Sigmoid colon (tissue), 7 donors: ENCODE data around the gene SLC6A1. TPM values are rescaled to one million over a fixed set of nuclear protein-coding genes. Genes with fewer than 3 reads are reported as not detected.

ENCODE experiments used
- DNase-seq: peaks from one replicate; pipeline ENCODE4 v3.0.0-alpha.2; 2019
- H3K27ac ChIP-seq, 4 donors: fragments of 200-600 bp; sonication (generic); one replicate each; pipeline ENCODE4 v1.5.1; 2016 to 2019; ENCODE audit warnings: mild to moderate bottlenecking in 1 of 4
- H3K27me3 ChIP-seq, 3 donors: fragments of 200-600 bp; sonication (generic); one replicate each; pipeline ENCODE4 v1.5.1; 2019; ENCODE audit warnings: mild to moderate bottlenecking in 1 of 3
- H3K36me3 ChIP-seq, 4 donors: fragments of 200-600 bp; sonication (generic); one replicate each; pipeline ENCODE4 v1.5.1; 2016 to 2019
- H3K4me1 ChIP-seq, 4 donors: fragments of 200-600 bp; sonication (generic); one replicate each; pipeline ENCODE4 v1.5.1; 2017 to 2019
- H3K4me3 ChIP-seq, 4 donors: fragments of 200-600 bp; sonication (generic); one replicate each; pipeline ENCODE4 v1.5.1; 2017 to 2019; ENCODE audit warnings: mild to moderate bottlenecking in 2 of 4, moderate library complexity in 1 of 4
- H3K9me3 ChIP-seq, 4 donors: fragments of 200-600 bp in 3 of 4; sonication (generic) in 3 of 4; one replicate each; pipeline versions ENCODE4 v1.5.1 to v1.6.1; 2013 to 2019
- EP300 ChIP-seq, 4 donors: sonication (generic); formaldehyde crosslinking; IDR thresholded peaks; one replicate each; pipeline ENCODE4 v1.6.1; 2017; ENCODE audit warnings: antibody characterized with exemption in 4 of 4
- POLR2A ChIP-seq, 2 donors: fragments of 450-650 bp; IDR thresholded peaks; one replicate each; pipeline ENCODE4 v1.6.1; 2016; ENCODE audit warnings: antibody characterized with exemption in 2 of 2, mild to moderate bottlenecking in 2 of 2, moderate library complexity in 2 of 2
- POLR2AphosphoS5 ChIP-seq, 4 donors: sonication (generic); formaldehyde crosslinking; IDR thresholded peaks; one replicate each; pipeline ENCODE4 v1.6.1; 2017; ENCODE audit warnings: antibody characterized with exemption in 4 of 4
- WGBS, 2 donors: extraction: QIAGEN DNeasy Blood & Tissue Kit; methylation state at CpG; one replicate each; pipeline ENCODE4 v1.1.7; 2013; 5-methylcytosine and 5-hydroxymethylcytosine counted together
- intact Hi-C: fragments of 100-400 bp; cut with DNase I; formaldehyde crosslinking; loops from one replicate; pipeline ENCODE4 v1.15.1; 2023
- polyA plus RNA-seq, 3 donors: library from polyadenylated mRNA; stranded (reverse); fragments of 200-250 nt; gene quantifications; one replicate each; pipeline ENCODE4 v1.2.3, GENCODE V29; 2013
- total RNA-seq, 4 donors: library from RNA; depleted of rRNA; stranded (reverse); fragments of >200 nt; gene quantifications; one replicate each; pipeline ENCODE4 v1.1.0, GENCODE V29; 2016
- TF ChIP-seq, protein P1 (sequence below), 4 experiments: fragments of 450-650 bp in 3 of 4; fragments of 200-600 bp in 1 of 4; IDR thresholded peaks; one replicate each; pipeline ENCODE4 v1.5.1; 2016 to 2019; ENCODE audit warnings: antibody characterized with exemption in 4 of 4, mild to moderate bottlenecking in 3 of 4, moderate library complexity in 2 of 4
- donor health status: healthy with polysubstance abuse.
- donor health status: Bipolar disorder and iron deficiency.
- donor health status: healthy.

SLC6A1 gene
- total and polyA plus RNA-seq, 7 donors = under 0.01 to 1.4 (median 0.29) TPM; not detected in 1

GRCh38 chr3:10993729-10994065, 1.1 kb downstream of the SLC6A1 start:
- peak overlapping the region in 3 of 4 donors; percentile 43 to 50 (median 48) for H3K4me3 ChIP-seq
- WGBS, 2 donors = 13 to 23% methylated on average over 9 of the region's 9 CpGs
- DNase-seq = no peak
- peaks cover 12 to 36% (median 29%) of the 10 kb centered on the region in 3 donors for H3K27me3 ChIP-seq
- H3K9me3 ChIP-seq = no peaks in the 10 kb centered on the region
- H3K4me1 ChIP-seq = peaks cover 0 to 15% (median 6%) of the 10 kb centered on the region in 4 donors
- no peak overlapping the region for H3K27ac ChIP-seq
- intact Hi-C loops = no loop called here
- H3K36me3 ChIP-seq = no peaks in the 10 kb centered on the region
- no peak for TF ChIP-seq EP300 (IDR thresholded peaks at IDR 0.05)
- TF ChIP-seq POLR2AphosphoS5 (IDR thresholded peaks at IDR 0.05) = no peak
- TF ChIP-seq POLR2A (IDR thresholded peaks at IDR 0.05) = no peak
- TF ChIP-seq, protein P1, sequence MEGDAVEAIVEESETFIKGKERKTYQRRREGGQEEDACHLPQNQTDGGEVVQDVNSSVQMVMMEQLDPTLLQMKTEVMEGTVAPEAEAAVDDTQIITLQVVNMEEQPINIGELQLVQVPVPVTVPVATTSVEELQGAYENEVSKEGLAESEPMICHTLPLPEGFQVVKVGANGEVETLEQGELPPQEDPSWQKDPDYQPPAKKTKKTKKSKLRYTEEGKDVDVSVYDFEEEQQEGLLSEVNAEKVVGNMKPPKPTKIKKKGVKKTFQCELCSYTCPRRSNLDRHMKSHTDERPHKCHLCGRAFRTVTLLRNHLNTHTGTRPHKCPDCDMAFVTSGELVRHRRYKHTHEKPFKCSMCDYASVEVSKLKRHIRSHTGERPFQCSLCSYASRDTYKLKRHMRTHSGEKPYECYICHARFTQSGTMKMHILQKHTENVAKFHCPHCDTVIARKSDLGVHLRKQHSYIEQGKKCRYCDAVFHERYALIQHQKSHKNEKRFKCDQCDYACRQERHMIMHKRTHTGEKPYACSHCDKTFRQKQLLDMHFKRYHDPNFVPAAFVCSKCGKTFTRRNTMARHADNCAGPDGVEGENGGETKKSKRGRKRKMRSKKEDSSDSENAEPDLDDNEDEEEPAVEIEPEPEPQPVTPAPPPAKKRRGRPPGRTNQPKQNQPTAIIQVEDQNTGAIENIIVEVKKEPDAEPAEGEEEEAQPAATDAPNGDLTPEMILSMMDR (IDR thresholded peaks at IDR 0.05) = no peak

GRCh38 chr3:10994306-10994705, 1.8 kb downstream of the SLC6A1 start:
- Histone ChIP-seq H3K27me3 (peaks cover 12 to 37% (median 29%) of the 10 kb centered on the region in 3 donors), H3K4me1 (peaks cover 0 to 15% (median 6%) of the 10 kb centered on the region in 4 donors), H3K9me3 (no peaks in the 10 kb centered on the region), H3K4me3 (no peak overlapping the region), H3K27ac (no peak overlapping the region), H3K36me3 (no peaks in the 10 kb centered on the region)
- intact Hi-C loops = no loop called here
- 30 to 43% methylated on average over 3 of the region's 3 CpGs for WGBS, 2 donors
- no peak for TF ChIP-seq EP300 (IDR thresholded peaks at IDR 0.05)
- no peak for TF ChIP-seq POLR2AphosphoS5 (IDR thresholded peaks at IDR 0.05)
- TF ChIP-seq POLR2A (IDR thresholded peaks at IDR 0.05) = no peak
- TF ChIP-seq, protein P1 (IDR thresholded peaks at IDR 0.05) = no peak
- DNase-seq = no peak

GRCh38 chr3:10995871-10996270, 3.3 kb downstream of the SLC6A1 start:
- Histone ChIP-seq H3K27me3 (peaks cover 12 to 50% (median 29%) of the 10 kb centered on the region in 3 donors), H3K36me3 (no peaks in the 10 kb centered on the region), H3K4me3 (no peak overlapping the region), H3K9me3 (no peaks in the 10 kb centered on the region), H3K4me1 (peaks cover 0 to 15% (median 6%) of the 10 kb centered on the region in 4 donors), H3K27ac (no peak overlapping the region)
- intact Hi-C loops = no loop called here
- TF ChIP-seq EP300 (IDR thresholded peaks at IDR 0.05) (no peak), POLR2AphosphoS5 (IDR thresholded peaks at IDR 0.05) (no peak), POLR2A (IDR thresholded peaks at IDR 0.05) (no peak)
- TF ChIP-seq, protein P1 (IDR thresholded peaks at IDR 0.05) = no peak
- WGBS, 2 donors = 84 to 86% methylated on average over 8 of the region's 8 CpGs
- no peak for DNase-seq

DNA sequence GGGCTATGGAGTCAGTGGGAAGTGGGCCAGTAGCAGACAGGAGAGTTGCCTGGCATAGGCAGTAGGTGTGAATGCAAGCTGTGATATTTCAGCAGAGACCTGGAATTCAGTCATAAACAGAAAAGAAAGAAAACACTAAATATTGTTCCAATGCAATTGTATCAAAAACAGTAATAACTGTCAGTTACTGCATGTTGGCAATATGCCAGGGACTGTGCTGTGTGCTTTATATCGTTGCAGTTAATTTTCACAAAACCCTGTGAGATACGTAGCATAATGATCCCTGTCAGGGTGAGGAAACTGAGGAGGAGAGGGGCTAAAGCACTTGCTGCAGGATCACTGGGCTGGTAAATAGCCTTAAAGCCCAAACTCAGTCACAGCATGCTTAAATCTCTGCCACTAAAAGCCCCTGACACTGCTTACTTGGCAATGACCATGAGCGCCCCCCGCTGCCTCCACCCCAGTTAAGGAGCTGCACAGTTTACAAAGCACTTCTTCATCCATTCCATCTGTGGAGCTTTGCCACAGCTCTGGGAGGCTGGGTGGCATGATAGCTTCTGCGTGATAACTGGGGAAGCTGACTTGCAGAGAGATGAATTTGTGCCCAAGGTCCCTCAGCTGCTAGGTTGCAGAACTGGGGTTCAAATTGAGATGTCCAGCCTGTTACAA, 3.9 kb downstream of the SLC6A1 start:
- intact Hi-C loops = no loop called here
- Histone ChIP-seq H3K27me3 (peaks cover 12 to 56% (median 29%) of the 10 kb centered on the region in 3 donors), H3K4me1 (peaks cover 0 to 15% (median 6%) of the 10 kb centered on the region in 4 donors), H3K27ac (no peak overlapping the region), H3K36me3 (no peaks in the 10 kb centered on the region), H3K9me3 (no peaks in the 10 kb centered on the region), H3K4me3 (no peak overlapping the region)
- TF ChIP-seq EP300 (IDR thresholded peaks at IDR 0.05) (no peak), POLR2AphosphoS5 (IDR thresholded peaks at IDR 0.05) (no peak), POLR2A (IDR thresholded peaks at IDR 0.05) (no peak)
- TF ChIP-seq, protein P1 (IDR thresholded peaks at IDR 0.05) = no peak
- no peak for DNase-seq
- 57 to 69% methylated on average over 5 of the region's 5 CpGs for WGBS, 2 donors
